Calu3 (cell line): ENCODE results near the gene LAMP1. TPM values are rescaled to one million over a fixed set of nuclear protein-coding genes. Genes with fewer than 3 reads are reported as not detected.
"Not testable (repeated sequence)": the region's sequence is repeated elsewhere in the genome, so short reads cannot be mapped to it uniquely, and the experiment has no call there.

Source experiments
- BruUV-seq: library from RNA; stranded (reverse); fragments of 400-500 nt; replicated peaks from 2 replicates; lab custom pipeline; 2021; lab: Mats Ljungman, UMichigan
- CTCF ChIA-PET: fragments of 300-600 bp; sonication (Branson Sonifier 250); formaldehyde crosslinking; loops from one replicate; lab custom pipeline; 2022; ENCODE audit warnings: antibody characterized with exemption; lab: Charles Lee
- DNase-seq: peaks from one replicate; pipeline ENCODE4 v3.0.0; 2022
- H3K27ac Mint-ChIP-seq: one replicate; pipeline ENCODE4 v1.8.0; 2022; ENCODE audit warnings: mixed read lengths; ENCODE audit not compliant: unreplicated experiment
- H3K27me3 Mint-ChIP-seq: one replicate; pipeline ENCODE4 v1.8.0; 2022; ENCODE audit warnings: mixed read lengths; ENCODE audit not compliant: unreplicated experiment
- H3K36me3 Mint-ChIP-seq: one replicate; pipeline ENCODE4 v1.8.0; 2022; ENCODE audit warnings: mild to moderate bottlenecking, moderate library complexity, mixed read lengths; ENCODE audit not compliant: insufficient read depth, unreplicated experiment
- H3K4me1 Mint-ChIP-seq: one replicate; pipeline ENCODE4 v1.8.0; 2022; ENCODE audit warnings: mild to moderate bottlenecking, low read depth, mixed read lengths; ENCODE audit not compliant: unreplicated experiment
- H3K4me3 Mint-ChIP-seq: one replicate; pipeline ENCODE4 v1.8.0; 2022; ENCODE audit warnings: mild to moderate bottlenecking, low read depth, moderate library complexity, mixed read lengths; ENCODE audit not compliant: unreplicated experiment
- H3K9me3 Mint-ChIP-seq: one replicate; pipeline ENCODE4 v1.8.0; 2022; ENCODE audit warnings: low read depth, mixed read lengths; ENCODE audit not compliant: unreplicated experiment
- CTCF ChIP-seq: fragments of 200-600 bp; IDR thresholded peaks from one replicate; pipeline ENCODE4 v1.8.0; 2022; ENCODE audit warnings: antibody characterized with exemption; ENCODE audit not compliant: unreplicated experiment
- intact Hi-C: fragments of 100-400 bp; cut with micrococcal nuclease; formaldehyde crosslinking; loops from one replicate; pipeline ENCODE4 v1.10.0; 2022; ENCODE audit not compliant: unreplicated experiment
- total RNA-seq: library from RNA; stranded (reverse); gene quantifications from 2 replicates; pipeline ENCODE4 v1.2.3, GENCODE V29; 2022

Gene LAMP1
- total RNA-seq, 1 experiment from 2014 or later: 70.7 TPM

- Mint-ChIP-seq H3K27ac (no peak overlapping the region), H3K4me1 (no peaks in the 10 kb centered on the region), H3K9me3 (no peaks in the 10 kb centered on the region), H3K27me3 (no peaks in the 10 kb centered on the region), H3K4me3 (no peak overlapping the region), H3K36me3 (peaks cover 10% of the 10 kb centered on the region)
- no TSS peak for BruUV-seq
- intact Hi-C loops: no loop called here
- DNase-seq: no peak
- CTCF ChIA-PET: no interaction called here
- TF ChIP-seq CTCF: no peak
Measured at GRCh38 chr13:113365583-113365970, 68.5 kb downstream of the LAMP1 start.

- Mint-ChIP-seq H3K27ac (no peak overlapping the region), H3K36me3 (peaks cover 10% of the 10 kb centered on the region), H3K4me3 (no peak overlapping the region), H3K27me3 (no peaks in the 10 kb centered on the region), H3K9me3 (no peaks in the 10 kb centered on the region), H3K4me1 (no peaks in the 10 kb centered on the region)
- DNase-seq: no peak
- no peak for TF ChIP-seq CTCF
- intact Hi-C loops: no loop called here
- BruUV-seq: no TSS peak
- CTCF ChIA-PET: interaction anchor here (0.6 kb wide), 1 partner anchor 85 kb away, joined by 12 read pairs; no protein-coding TSS in a partner anchor
Measured at GRCh38 chr13:113365971-113366588, 69.0 kb downstream of the LAMP1 start.

- H3K4me1 Mint-ChIP-seq: no peaks in the 10 kb centered on the region
- no peaks in the 10 kb centered on the region for H3K9me3 Mint-ChIP-seq
- CTCF ChIA-PET: no interaction called here
- no peak for TF ChIP-seq CTCF
- intact Hi-C loops: no loop called here
- H3K4me3 Mint-ChIP-seq: no peak overlapping the region
- peaks cover 10% of the 10 kb centered on the region for H3K36me3 Mint-ChIP-seq
- no TSS peak for BruUV-seq
- no peak for DNase-seq
- H3K27ac Mint-ChIP-seq: no peak overlapping the region
- H3K27me3 Mint-ChIP-seq: no peaks in the 10 kb centered on the region
Measured at GRCh38 chr13:113367020-113367560, 70.1 kb downstream of the LAMP1 start.

- Mint-ChIP-seq H3K27ac (no peak overlapping the region), H3K27me3 (no peaks in the 10 kb centered on the region), H3K36me3 (peaks cover 8% of the 10 kb centered on the region), H3K4me1 (no peaks in the 10 kb centered on the region), H3K4me3 (no peak overlapping the region), H3K9me3 (no peaks in the 10 kb centered on the region)
- DNase-seq: no peak
- intact Hi-C loops: no loop called here
- BruUV-seq: no TSS peak
- CTCF ChIA-PET: no interaction called here
- TF ChIP-seq CTCF: no peak
Measured at GRCh38 chr13:113367771-113368170, 70.7 kb downstream of the LAMP1 start.

- H3K4me1 Mint-ChIP-seq, H3K36me3 Mint-ChIP-seq, BruUV-seq, H3K4me3 Mint-ChIP-seq, H3K27me3 Mint-ChIP-seq, H3K27ac Mint-ChIP-seq, DNase-seq, CTCF ChIA-PET, H3K9me3 Mint-ChIP-seq, intact Hi-C loops: not testable (repeated sequence)
Measured at GRCh38 chr13:113368353-113368752, 71.3 kb downstream of the LAMP1 start.
